GM20431 (cell line): ENCODE measurements around the gene CCDC197.

Experiments
- in situ Hi-C: fragments of 300-500 bp; cut with MseI, MboI; formaldehyde crosslinking; loops from one replicate; pipeline ENCODE4 v1.15.0; 2020; ENCODE audit warnings: low sequenced_read_pairs; ENCODE audit not compliant: unreplicated experiment

CCDC197 gene

DNA sequence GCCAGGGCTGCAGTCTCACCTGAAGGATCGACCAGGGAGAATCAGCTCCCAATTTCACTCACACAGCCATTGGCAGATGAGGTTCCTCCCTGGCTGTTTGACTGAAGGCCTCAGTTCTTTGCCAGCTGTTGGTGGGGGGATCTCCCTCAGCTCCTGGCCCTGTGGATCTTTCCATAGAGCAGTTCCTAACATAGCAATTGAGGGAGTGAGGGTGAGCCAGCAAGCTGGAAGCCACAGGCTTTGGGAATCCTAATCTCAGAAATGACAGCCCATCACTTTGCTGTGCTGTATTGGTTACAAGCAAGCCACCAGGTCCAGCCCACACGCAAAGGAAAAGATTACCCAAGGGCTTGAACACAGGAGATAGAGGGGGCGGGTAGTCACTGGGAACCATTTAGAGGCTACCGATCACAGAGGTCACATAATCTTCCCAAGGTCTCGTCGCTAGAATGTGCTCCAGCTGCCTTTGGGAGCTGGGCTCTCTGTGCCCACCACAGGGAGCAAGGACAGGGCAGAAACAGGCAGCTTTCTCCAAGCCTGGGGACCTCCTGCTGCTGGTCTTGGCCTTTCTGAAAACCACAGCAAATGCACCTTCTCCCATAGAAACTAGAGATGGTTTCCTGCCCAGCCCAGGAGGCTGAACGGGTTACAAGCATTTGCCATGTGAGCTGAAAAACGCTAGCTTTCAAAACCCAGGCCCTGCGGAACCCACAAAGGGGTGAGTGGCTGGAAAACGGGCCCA, 24.5 kb downstream of the CCDC197 start:
- in situ Hi-C loops, result no loop called here

GRCh38 chr14:94022532-94023411, 25.7 kb downstream of the CCDC197 start:
- in situ Hi-C loops, result no loop called here

- in situ Hi-C loops, result no loop called here
Measured at GRCh38 chr14:94024549-94024948, 27.4 kb downstream of the CCDC197 start.

GRCh38 chr14:94025720-94026119, 28.6 kb downstream of the CCDC197 start:
- in situ Hi-C loops, result no loop called here

GRCh38 chr14:94026173-94026888, 29.2 kb downstream of the CCDC197 start, which contains the start of gene OTUB2:
Gene OTUB2, plus strand, starts transcription at chr14:94026340. Its CDS starts 198 bp downstream, at chr14:94026538.
- in situ Hi-C loops, result no loop called here

- in situ Hi-C loops, result no loop called here
Measured at GRCh38 chr14:94026889-94027469, 29.9 kb downstream of the CCDC197 start.

GRCh38 chr14:94027566-94028449, 30.7 kb downstream of the CCDC197 start:
- in situ Hi-C loops, result no loop called here

GRCh38 chr14:94028450-94028826, 31.3 kb downstream of the CCDC197 start:
- in situ Hi-C loops, result no loop called here

GRCh38 chr14:94029265-94029664, 32.2 kb downstream of the CCDC197 start:
- in situ Hi-C loops, result no loop called here

DNA sequence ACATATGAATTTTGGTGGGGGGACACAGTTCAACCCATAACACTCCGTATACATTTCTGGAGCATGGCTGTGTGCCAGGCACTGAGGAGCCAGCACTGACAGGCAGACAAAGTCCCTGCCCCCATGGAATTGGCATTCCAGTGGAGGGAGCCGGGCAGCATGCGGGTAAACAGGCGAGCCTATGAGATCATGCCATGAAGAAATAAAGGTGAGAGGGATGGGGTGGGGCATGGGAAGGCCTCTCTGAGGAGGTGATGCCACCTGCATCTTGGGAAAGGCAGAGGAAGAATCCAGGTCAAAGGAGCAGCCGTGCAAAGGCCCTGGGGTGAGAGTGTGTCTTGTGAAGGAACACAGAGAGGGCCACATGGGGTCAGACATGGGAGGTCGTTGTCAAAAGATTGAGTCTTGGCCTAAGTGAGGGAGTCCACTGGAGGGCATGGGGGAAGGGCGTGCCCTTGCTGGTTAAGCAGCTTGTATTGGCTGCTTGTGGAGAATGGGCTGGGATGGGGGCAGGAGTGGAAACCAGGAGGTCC, 32.6 kb downstream of the CCDC197 start:
- in situ Hi-C loops, result no loop called here

DNA sequence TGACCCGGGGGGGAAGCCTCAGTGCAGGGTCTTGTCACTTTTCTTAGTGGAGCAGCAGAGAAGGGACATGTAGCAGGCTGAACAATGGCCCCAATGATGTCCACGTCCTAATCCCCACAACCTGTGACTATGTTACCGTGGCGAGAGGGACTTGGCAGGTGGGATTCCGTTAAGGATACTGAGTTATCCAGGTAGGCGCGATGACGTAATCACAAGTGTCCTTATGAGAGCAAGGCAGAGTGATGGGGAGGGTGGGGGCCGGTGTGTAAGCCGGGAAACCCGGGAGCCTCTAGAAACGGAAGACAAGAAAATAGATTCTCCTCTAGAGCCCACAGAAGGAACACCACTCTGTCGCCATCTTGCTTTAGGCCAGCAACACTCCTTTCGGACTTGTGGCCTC, 33.5 kb downstream of the CCDC197 start:
- in situ Hi-C loops, result no loop called here

GRCh38 chr14:94031161-94031882, 34.2 kb downstream of the CCDC197 start:
- in situ Hi-C loops, result no loop called here

- in situ Hi-C loops, result no loop called here
Measured at GRCh38 chr14:94031883-94032279, 34.8 kb downstream of the CCDC197 start.

GRCh38 chr14:94034886-94035285, 37.8 kb downstream of the CCDC197 start:
- in situ Hi-C loops, result no loop called here

GRCh38 chr14:94036313-94037167, 39.4 kb downstream of the CCDC197 start:
- in situ Hi-C loops, result no loop called here

DNA sequence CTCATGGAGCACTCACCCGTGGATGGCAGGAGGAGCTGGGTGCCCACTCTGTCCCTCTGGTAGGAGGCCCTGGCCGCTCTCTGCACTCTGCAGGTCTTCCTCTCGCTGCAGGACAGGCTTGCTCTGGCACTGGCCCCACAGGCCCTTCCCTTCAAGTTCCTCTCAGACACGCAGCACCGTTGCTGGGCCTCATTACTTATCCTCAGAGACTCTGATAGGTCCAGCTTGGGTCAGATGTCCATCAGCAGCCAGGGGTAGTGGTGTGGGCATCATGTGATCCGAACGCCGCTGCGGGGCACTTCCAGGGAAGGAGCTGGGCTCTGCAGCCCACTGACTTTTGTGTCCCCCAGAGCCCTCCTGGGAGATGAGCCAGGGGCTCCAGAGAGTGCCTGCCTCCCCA, 40.9 kb downstream of the CCDC197 start:
- in situ Hi-C loops, result no loop called here

- in situ Hi-C loops, result no loop called here
Measured at GRCh38 chr14:94038510-94038909, 41.4 kb downstream of the CCDC197 start.
